ENCODE results near the gene CACNA2D4.

DNA sequence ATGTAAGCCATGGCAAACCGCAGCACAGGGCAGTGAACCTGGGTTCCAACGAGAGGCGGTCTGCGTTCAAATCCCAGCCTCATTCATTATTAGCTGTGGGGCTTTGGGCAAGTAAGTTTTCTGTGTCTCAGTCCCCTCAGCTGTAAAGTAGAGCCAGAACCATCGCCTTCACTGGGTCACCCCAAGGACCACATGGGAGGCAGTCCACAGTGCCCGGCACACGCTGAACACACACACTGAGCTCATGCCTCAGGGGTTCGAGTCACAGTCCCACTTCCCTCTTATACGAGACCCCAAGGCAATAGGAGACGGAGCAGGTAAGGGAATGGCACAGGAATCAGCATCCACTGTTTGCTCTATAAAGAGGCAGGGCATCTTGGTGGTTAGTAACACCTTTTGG is 79.0 kb downstream of the CACNA2D4 start:
- TF ChIP-seq, protein P1, sequence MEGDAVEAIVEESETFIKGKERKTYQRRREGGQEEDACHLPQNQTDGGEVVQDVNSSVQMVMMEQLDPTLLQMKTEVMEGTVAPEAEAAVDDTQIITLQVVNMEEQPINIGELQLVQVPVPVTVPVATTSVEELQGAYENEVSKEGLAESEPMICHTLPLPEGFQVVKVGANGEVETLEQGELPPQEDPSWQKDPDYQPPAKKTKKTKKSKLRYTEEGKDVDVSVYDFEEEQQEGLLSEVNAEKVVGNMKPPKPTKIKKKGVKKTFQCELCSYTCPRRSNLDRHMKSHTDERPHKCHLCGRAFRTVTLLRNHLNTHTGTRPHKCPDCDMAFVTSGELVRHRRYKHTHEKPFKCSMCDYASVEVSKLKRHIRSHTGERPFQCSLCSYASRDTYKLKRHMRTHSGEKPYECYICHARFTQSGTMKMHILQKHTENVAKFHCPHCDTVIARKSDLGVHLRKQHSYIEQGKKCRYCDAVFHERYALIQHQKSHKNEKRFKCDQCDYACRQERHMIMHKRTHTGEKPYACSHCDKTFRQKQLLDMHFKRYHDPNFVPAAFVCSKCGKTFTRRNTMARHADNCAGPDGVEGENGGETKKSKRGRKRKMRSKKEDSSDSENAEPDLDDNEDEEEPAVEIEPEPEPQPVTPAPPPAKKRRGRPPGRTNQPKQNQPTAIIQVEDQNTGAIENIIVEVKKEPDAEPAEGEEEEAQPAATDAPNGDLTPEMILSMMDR (IDR thresholded peaks at IDR 0.05; ENCODE audit: low read depth, low read length) = no peak
- no peak for TF ChIP-seq EZH2phosphoT487 (IDR thresholded peaks at IDR 0.05; ENCODE audit: low read depth)
